Erythroblast (primary cell): ENCODE data around the gene SYNC.

Experiments used
- GATA1 ChIP-seq: IDR thresholded peaks from 2 replicates; pipeline ENCODE4 v1.6.1; 2011; ENCODE audit warnings: low read depth, mild to moderate bottlenecking, control low read depth, low read length, moderate library complexity
- POLR2A ChIP-seq: IDR thresholded peaks from 2 replicates; pipeline ENCODE4 v1.6.1; 2011; ENCODE audit warnings: mild to moderate bottlenecking, low read length

DNA sequence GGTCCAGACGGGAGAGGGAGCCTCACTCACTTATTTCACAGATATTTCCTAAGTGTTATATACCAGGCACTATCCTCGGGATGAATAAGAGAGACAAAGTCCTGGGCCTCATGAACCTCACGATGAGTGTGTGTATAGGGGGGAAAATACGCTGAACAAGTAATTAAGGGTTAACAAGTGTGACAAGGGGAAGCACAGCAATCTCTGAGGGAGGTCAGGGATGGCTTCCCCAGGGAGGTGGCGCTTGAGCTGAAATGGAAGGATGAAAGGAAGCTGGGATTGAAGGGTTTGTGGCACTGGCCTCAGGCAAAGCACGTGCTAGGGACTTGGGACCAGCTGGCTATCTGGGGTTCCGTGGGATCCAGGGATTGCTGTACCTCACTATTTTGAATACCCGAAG is 46.4 kb upstream of the SYNC start:
- TF ChIP-seq GATA1 = no peak
- TF ChIP-seq POLR2A = no peak
